Measurements from ENCODE around the gene CCDC142.

GRCh38 chr2:74436111-74436805 is 46.5 kb downstream of the CCDC142 start:
- TF ChIP-seq, protein P1, sequence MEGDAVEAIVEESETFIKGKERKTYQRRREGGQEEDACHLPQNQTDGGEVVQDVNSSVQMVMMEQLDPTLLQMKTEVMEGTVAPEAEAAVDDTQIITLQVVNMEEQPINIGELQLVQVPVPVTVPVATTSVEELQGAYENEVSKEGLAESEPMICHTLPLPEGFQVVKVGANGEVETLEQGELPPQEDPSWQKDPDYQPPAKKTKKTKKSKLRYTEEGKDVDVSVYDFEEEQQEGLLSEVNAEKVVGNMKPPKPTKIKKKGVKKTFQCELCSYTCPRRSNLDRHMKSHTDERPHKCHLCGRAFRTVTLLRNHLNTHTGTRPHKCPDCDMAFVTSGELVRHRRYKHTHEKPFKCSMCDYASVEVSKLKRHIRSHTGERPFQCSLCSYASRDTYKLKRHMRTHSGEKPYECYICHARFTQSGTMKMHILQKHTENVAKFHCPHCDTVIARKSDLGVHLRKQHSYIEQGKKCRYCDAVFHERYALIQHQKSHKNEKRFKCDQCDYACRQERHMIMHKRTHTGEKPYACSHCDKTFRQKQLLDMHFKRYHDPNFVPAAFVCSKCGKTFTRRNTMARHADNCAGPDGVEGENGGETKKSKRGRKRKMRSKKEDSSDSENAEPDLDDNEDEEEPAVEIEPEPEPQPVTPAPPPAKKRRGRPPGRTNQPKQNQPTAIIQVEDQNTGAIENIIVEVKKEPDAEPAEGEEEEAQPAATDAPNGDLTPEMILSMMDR (IDR thresholded peaks at IDR 0.05), result no peak
- no peak for TF ChIP-seq POLR2A (IDR thresholded peaks at IDR 0.05; ENCODE audit: low read depth)
